GM21529 (cell line): Measurements from ENCODE around the gene AGXT2.
A peak's percentile ranks its signal among the peaks of the same experiment; 100 is the strongest.

Experiments used
- ATAC-seq: cut with Tn5 transposase; IDR thresholded peaks from one replicate; pipeline ENCODE4 v1.9.1; 2021; ENCODE audit not compliant: unreplicated experiment

AGXT2 gene

DNA sequence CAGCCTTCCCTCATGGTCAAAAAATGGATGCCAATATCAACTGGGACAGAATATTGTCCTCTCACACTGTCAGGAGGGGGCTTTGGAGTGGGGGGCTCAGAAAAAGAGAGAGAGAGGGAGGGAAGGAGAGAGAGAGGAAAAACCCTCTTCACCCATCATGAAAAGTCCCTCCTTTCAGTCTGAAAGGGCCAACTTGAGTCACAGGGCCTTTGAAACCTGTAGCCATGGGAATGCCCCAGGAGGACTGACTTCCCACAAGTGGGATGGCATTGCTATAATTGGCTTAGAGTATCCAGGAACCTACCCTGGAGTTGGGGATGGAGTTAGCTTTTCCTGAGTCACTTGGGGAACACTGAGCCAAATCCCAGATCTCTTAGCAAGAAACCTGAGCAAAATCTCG is 77.2 kb downstream of the AGXT2 start:
- ATAC-seq: no peak

GRCh38 chr5:34968258-34968657 is 79.5 kb downstream of the AGXT2 start:
- ATAC-seq: no peak

DNA sequence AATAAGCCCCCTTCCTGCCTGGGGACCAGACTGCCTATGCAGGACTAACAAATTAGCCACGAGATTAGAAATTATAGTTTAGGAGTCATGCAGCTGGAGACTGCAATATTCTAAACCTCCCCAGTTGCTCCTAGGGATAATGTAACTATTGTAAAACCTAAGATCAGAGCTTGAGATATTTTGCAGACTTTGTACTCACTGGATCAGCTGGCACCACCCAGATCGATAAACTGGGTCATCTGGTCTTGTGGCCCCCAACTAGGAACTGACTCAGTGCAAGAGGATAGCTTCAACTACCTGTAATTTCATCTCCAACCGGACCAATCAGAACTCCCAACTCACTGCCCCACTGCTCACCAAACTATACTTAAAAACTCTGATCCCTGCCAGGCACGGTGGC is 80.2 kb downstream of the AGXT2 start:
- ATAC-seq: no peak

DNA sequence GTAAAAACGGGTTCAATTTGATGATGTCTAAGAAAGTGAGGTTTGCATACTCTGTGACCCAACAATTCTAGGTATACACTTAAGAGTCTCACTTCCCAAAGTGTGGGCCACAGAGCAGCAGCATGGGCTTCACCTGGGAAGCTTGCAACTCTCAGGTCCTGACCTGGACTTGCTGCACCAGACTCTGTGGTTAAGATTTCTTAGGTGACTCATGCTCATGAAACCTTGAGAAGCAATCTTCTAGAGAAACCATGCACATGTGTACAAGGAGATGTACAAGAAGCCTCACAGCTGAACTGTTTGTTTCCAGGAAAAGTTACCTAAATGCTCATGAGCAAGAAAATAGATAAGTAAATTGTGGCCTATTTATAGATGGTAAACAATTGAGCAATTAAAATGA is 88.4 kb downstream of the AGXT2 start:
- peak; percentile 97 for ATAC-seq

DNA sequence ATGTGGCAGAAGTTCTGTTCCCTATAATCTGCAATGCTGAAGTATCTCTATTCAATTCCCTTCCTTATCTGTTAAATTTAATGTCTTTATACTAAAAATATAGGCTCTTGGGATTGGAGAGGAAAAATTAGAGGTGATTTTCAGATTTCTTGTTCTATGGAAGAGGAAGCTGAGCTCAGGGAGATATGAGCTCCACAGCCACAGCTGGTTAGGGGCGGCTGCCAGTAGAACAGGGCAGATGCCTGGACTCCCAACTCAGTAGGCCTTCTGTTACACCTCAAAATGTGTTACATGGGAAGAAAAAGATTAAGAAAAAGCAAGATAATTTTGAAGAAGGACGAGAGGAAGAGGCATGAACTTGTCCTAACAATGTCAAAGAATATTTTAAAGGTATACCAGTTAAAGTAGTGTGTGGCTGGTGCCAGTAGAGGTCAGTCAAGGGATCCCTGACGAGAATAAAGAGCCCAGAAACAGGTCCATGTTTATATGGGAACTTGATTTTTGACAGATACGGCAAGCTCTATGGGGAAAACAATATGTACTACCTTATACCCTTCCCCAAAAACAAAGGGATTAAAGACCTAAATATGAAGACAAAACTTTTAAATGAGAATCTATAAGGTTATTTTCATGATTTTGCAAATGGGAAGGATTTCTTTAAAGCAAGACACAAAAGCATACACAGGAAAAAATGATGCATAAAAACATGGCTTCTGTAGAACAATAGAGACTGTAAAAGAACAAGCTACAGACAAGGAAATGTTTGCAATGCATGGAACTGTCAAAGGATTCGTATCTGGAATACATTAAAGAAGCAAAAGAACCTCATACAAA is 89.7 kb downstream of the AGXT2 start:
- ATAC-seq: no peak

DNA sequence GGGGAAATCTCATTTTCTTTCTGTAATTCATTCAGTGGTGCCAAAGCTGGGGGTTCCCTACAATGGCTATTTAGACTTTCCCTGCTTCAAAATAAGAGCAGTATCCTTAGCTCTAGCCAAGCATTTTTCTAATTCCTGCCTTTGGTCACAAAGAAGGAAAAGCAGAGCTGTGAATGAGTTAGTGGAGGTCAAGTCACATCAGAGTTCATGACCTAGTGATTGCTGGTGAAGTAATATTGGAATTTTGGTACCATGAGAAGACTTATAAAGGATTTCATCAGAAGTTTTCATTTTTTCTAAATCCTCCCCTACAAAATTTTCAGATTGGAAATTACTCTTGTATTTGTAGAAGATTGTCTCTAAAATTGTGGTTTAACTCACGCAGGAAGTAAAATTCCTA is 90.4 kb downstream of the AGXT2 start:
- ATAC-seq: no peak
